Neural cell (in vitro differentiated cells): ENCODE measurements around the gene DYNLT4.

Experiments
- EZH2 ChIP-seq: fragments of 200-600, 300-800 bp; shearing (Covaris generic), sonication (generic); IDR thresholded peaks from 2 replicates; pipeline ENCODE4 v1.6.1; 2014; ENCODE audit warnings: antibody characterized with exemption, low read length, borderline replicate concordance, mild to moderate bottlenecking; ENCODE audit not compliant: insufficient read depth, poor library complexity, severe bottlenecking
- SMC3 ChIP-seq: fragments of 450-650 bp; conservative IDR thresholded peaks from 2 replicates; pipeline ENCODE4 v1.6.1; 2014; ENCODE audit warnings: antibody characterized with exemption, mild to moderate bottlenecking, moderate library complexity; ENCODE audit not compliant: poor library complexity
- TF ChIP-seq, protein P1 (sequence below): fragments of 450-650 bp; IDR thresholded peaks from 2 replicates; pipeline ENCODE4 v1.5.1; 2014; ENCODE audit warnings: antibody characterized with exemption, mild to moderate bottlenecking, moderate library complexity; ENCODE audit not compliant: poor library complexity, severe bottlenecking

DNA sequence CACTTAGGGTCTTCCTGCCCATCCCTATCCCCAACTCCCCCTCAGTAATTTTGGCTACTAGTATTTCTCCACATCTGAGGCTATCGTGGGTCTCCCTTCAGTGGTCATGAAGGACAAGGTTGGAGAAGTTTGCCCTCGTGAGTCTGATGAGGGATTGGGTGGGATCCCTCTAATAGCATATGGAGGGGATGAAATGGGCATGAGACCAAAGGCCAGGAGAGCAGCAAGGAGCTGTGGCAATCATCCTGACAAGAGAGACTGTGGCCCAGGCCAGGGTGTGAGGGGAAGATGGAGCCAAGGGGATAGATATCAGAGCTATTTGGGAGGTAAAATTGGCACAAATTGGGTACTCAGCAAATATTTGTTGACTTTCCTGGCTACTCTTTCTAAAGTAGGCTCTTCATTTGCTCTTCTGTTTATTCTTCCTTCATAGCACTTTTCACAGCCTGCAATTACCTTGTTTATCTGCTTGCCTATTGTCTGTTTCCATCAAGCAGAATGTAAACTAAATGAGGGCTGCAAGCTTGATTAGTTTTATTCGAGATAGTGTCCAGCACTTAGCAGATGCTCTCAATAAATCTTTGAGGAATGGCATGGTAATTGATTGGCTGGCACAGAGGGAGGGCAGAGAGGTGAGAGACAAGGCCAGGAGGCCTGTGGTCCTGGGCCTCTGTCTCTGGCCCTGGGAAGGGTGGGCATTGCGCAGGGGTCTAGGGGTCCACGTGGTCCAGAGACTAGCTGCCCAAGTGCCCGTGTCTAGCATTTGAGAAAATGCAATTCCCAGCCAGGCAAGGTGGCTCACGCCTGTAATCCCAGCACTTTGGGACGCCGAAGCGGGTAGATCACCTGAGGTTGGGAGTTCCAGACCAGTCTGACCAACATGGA is 8.4 kb downstream of the DYNLT4 start:
- TF ChIP-seq, protein P1, sequence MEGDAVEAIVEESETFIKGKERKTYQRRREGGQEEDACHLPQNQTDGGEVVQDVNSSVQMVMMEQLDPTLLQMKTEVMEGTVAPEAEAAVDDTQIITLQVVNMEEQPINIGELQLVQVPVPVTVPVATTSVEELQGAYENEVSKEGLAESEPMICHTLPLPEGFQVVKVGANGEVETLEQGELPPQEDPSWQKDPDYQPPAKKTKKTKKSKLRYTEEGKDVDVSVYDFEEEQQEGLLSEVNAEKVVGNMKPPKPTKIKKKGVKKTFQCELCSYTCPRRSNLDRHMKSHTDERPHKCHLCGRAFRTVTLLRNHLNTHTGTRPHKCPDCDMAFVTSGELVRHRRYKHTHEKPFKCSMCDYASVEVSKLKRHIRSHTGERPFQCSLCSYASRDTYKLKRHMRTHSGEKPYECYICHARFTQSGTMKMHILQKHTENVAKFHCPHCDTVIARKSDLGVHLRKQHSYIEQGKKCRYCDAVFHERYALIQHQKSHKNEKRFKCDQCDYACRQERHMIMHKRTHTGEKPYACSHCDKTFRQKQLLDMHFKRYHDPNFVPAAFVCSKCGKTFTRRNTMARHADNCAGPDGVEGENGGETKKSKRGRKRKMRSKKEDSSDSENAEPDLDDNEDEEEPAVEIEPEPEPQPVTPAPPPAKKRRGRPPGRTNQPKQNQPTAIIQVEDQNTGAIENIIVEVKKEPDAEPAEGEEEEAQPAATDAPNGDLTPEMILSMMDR: no peak
- TF ChIP-seq EZH2 (no peak), SMC3 (no peak)
